H1 (cell line): ENCODE data around the gene HNRNPAB. TPM values are rescaled to one million over a fixed set of nuclear protein-coding genes. Genes with fewer than 3 reads are reported as not detected.

Source experiments
- CTCF ChIA-PET: fragments of 300-600 bp; sonication (Branson Sonifier 250); formaldehyde crosslinking; loops from one replicate; lab custom pipeline; 2021; ENCODE audit not compliant: partially characterized antibody; lab: Charles Lee
- POLR2A ChIA-PET: fragments of 300-600 bp; sonication (Branson Sonifier 250); formaldehyde crosslinking; loops from one replicate; lab custom pipeline; 2021; ENCODE audit warnings: inconsistent platforms; ENCODE audit not compliant: partially characterized antibody; lab: Charles Lee
- DNase-seq, 2 experiments: peaks; one replicate each; pipeline versions ENCODE4 v3.0.0 to v3.0.0-alpha.2; 2010 to 2022; ENCODE audit warnings: low spot score in 2 of 2, low read depth in 1 of 2, mixed read lengths in 1 of 2
- FAIRE-seq: peaks from 2 replicates; lab custom pipeline; 2011; peaks lifted over from hg19 to GRCh38; lab: Jason Lieb, UNC
- H2AFZ ChIP-seq: 2 replicates; pipeline ENCODE4 v1.8.1; 2012; ENCODE audit warnings: low read length, inconsistent platforms
- H2AK5ac ChIP-seq: 2 replicates; pipeline ENCODE4 v1.6.1; 2013; ENCODE audit warnings: low read depth, low read length
- H2BK120ac ChIP-seq: replicated peaks from 2 replicates; pipeline ENCODE3; 2013; ENCODE audit warnings: low read depth, low read length, inconsistent platforms
- H2BK12ac ChIP-seq: 2 replicates; pipeline ENCODE4 v1.6.1; 2013; ENCODE audit warnings: low read depth, low read length
- H2BK15ac ChIP-seq: 2 replicates; pipeline ENCODE4 v1.6.1; 2013; ENCODE audit warnings: low read length
- H2BK20ac ChIP-seq: 2 replicates; pipeline ENCODE4 v1.6.1; 2013; ENCODE audit warnings: low read length
- H2BK5ac ChIP-seq: 2 replicates; pipeline ENCODE4 v1.6.1; 2013; ENCODE audit warnings: low read depth, low read length
- H3K14ac ChIP-seq: 2 replicates; pipeline ENCODE4 v1.6.1; 2013; ENCODE audit warnings: inconsistent platforms; ENCODE audit not compliant: insufficient read length
- H3K18ac ChIP-seq: 2 replicates; pipeline ENCODE4 v1.6.1; 2013; ENCODE audit warnings: low read length; ENCODE audit errors: extremely low read depth
- H3K23ac ChIP-seq: 2 replicates; pipeline ENCODE4 v1.6.1; 2013; ENCODE audit warnings: inconsistent platforms; ENCODE audit not compliant: insufficient read length
- H3K23me2 ChIP-seq: 2 replicates; pipeline ENCODE4 v1.6.1; 2013; ENCODE audit warnings: low read depth, low read length
- H3K27ac ChIP-seq: 2 replicates; pipeline ENCODE4 v1.6.1; 2011; ENCODE audit warnings: low read depth, low read length, inconsistent platforms
- H3K27me3 ChIP-seq, 4 experiments: replicated peaks in 1 of 4; 1 replicate in 1 of 4; 2 replicates in 3 of 4; pipeline versions ENCODE4 v1.6.1 to v1.8.1; 2011 to 2013; ENCODE audit warnings: low read length in 3 of 4, mild to moderate bottlenecking in 3 of 4, inconsistent platforms in 2 of 4, mixed read lengths in 2 of 4, moderate library complexity in 1 of 4; ENCODE audit not compliant: control insufficient read depth in 3 of 4, insufficient read depth in 3 of 4; ENCODE audit errors: extremely low read depth in 1 of 4
- H3K36me3 ChIP-seq, 4 experiments: 2 replicates each; pipeline versions ENCODE4 v1.6.1 to v1.8.1; 2011 to 2013; ENCODE audit warnings: mild to moderate bottlenecking in 4 of 4, low read length in 3 of 4, moderate library complexity in 2 of 4, control low read depth in 1 of 4, inconsistent platforms in 1 of 4; ENCODE audit not compliant: insufficient read depth in 4 of 4, control insufficient read depth in 2 of 4
- H3K4ac ChIP-seq: replicated peaks from 2 replicates; pipeline ENCODE3; 2013; ENCODE audit warnings: low read length, low read depth, mixed read lengths, inconsistent platforms; ENCODE audit not compliant: insufficient read length
- H3K4me1 ChIP-seq, 4 experiments: replicated peaks in 1 of 4; 1 replicate in 1 of 4; 2 replicates in 3 of 4; pipeline versions ENCODE4 v1.6.1 to v1.8.1; 2011 to 2013; ENCODE audit warnings: low read length in 3 of 4, inconsistent platforms in 2 of 4, mixed read lengths in 1 of 4; ENCODE audit not compliant: insufficient read depth in 4 of 4, control insufficient read depth in 3 of 4
- H3K4me2 ChIP-seq, 2 experiments: 2 replicates each; pipeline versions ENCODE4 v1.6.1 to v1.8.1; 2011 to 2013; ENCODE audit warnings: low read depth in 2 of 2, low read length in 2 of 2, control low read depth in 1 of 2, inconsistent platforms in 1 of 2, mild to moderate bottlenecking in 1 of 2; ENCODE audit not compliant: insufficient read depth in 1 of 2
- H3K4me3 ChIP-seq, 4 experiments: fragments of 200-600, 300-600 bp in 1 of 4; sonication (generic), shearing (Covaris generic), sonication (Bioruptor Twin) in 1 of 4; 2 replicates each; pipeline versions ENCODE4 v1.5.1 to v1.8.1; 2011 to 2016; ENCODE audit warnings: low read length in 4 of 4, low read depth in 3 of 4, control low read depth in 2 of 4, inconsistent platforms in 2 of 4, mild to moderate bottlenecking in 2 of 4, mixed read lengths in 1 of 4, moderate library complexity in 1 of 4; ENCODE audit not compliant: insufficient read depth in 2 of 4; ENCODE audit errors: extremely low read depth in 1 of 4
- H3K56ac ChIP-seq: replicated peaks from 2 replicates; pipeline ENCODE3; 2013; ENCODE audit warnings: low read depth, mild to moderate bottlenecking, mixed read lengths, low read length, inconsistent platforms; ENCODE audit not compliant: insufficient read length
- H3K79me1 ChIP-seq: 2 replicates; pipeline ENCODE4 v1.6.1; 2013; ENCODE audit warnings: low read depth, low read length, control low read depth
- H3K79me2 ChIP-seq, 2 experiments: 2 replicates each; pipeline versions ENCODE4 v1.6.1 to v1.8.1; 2012 to 2013; ENCODE audit warnings: low read length in 2 of 2, mild to moderate bottlenecking in 2 of 2, inconsistent platforms in 1 of 2; ENCODE audit not compliant: insufficient read depth in 2 of 2, control insufficient read depth in 1 of 2
- H3K9ac ChIP-seq, 4 experiments: replicated peaks in 1 of 4; 1 replicate in 1 of 4; 2 replicates in 3 of 4; pipeline versions ENCODE4 v1.6.1 to v1.8.1; 2011 to 2013; ENCODE audit warnings: low read depth in 3 of 4, low read length in 3 of 4, control low read depth in 2 of 4, mild to moderate bottlenecking in 2 of 4, moderate library complexity in 2 of 4, inconsistent platforms in 1 of 4; ENCODE audit errors: extremely low read depth in 1 of 4
- H3K9me3 ChIP-seq, 2 experiments: 2 replicates each; pipeline versions ENCODE4 v1.6.1 to v1.8.1; 2012 to 2013; ENCODE audit warnings: mild to moderate bottlenecking in 2 of 2, moderate library complexity in 2 of 2, control low read depth in 1 of 2, inconsistent platforms in 1 of 2, low read depth in 1 of 2, low read length in 1 of 2, mixed read lengths in 1 of 2; ENCODE audit not compliant: insufficient read depth in 2 of 2
- H4K20me1 ChIP-seq, 2 experiments: replicated peaks in 1 of 2; 2 replicates each; pipeline versions ENCODE3 to v1.8.1; 2011 to 2013; ENCODE audit warnings: inconsistent platforms in 2 of 2, low read length in 2 of 2, mild to moderate bottlenecking in 1 of 2; ENCODE audit not compliant: insufficient read depth in 2 of 2, control insufficient read depth in 1 of 2
- H4K5ac ChIP-seq: 2 replicates; pipeline ENCODE4 v1.6.1; 2013; ENCODE audit warnings: low read length, low read depth, mixed read lengths, inconsistent platforms; ENCODE audit not compliant: insufficient read length
- H4K8ac ChIP-seq: 2 replicates; pipeline ENCODE4 v1.8.0; 2013; ENCODE audit warnings: mild to moderate bottlenecking, moderate library complexity, low read length, inconsistent platforms; ENCODE audit not compliant: insufficient read depth; ENCODE audit errors: extremely low read depth
- H4K91ac ChIP-seq: replicated peaks from 2 replicates; pipeline ENCODE3; 2013; ENCODE audit warnings: low read length, mixed read lengths, inconsistent platforms; ENCODE audit not compliant: insufficient read length
- ASH2L ChIP-seq: fragments of 200-600, 300-600 bp; sonication (generic); IDR thresholded peaks from one replicate; pipeline ENCODE4 v1.7.1; 2017; ENCODE audit warnings: low read length
- E2F6 ChIP-seq: IDR thresholded peaks from 2 replicates; pipeline ENCODE4 v1.6.1; 2012; ENCODE audit warnings: inconsistent platforms
- HDAC2 ChIP-seq, 2 experiments: fragments of 300-600 bp in 1 of 2; sonication (generic) in 1 of 2; IDR thresholded peaks; 2 replicates each; pipeline ENCODE4 v1.6.1; 2011 to 2012; ENCODE audit warnings: low read depth in 2 of 2, low read length in 2 of 2, mild to moderate bottlenecking in 2 of 2, moderate library complexity in 2 of 2, borderline replicate concordance in 1 of 2, inconsistent platforms in 1 of 2
- RBBP5 ChIP-seq: IDR thresholded peaks from 2 replicates; pipeline ENCODE4 v1.7.1; 2012; ENCODE audit warnings: low read depth, mild to moderate bottlenecking, inconsistent platforms, low read length, moderate library complexity, borderline replicate concordance
- SIN3A ChIP-seq, 2 experiments: IDR thresholded peaks in 1 of 2; conservative IDR thresholded peaks in 1 of 2; 2 replicates each; pipeline ENCODE4 v1.6.1; 2011 to 2012; ENCODE audit warnings: low read length in 2 of 2, improper control_type of control experiment in 1 of 2, low read depth in 1 of 2, mild to moderate bottlenecking in 1 of 2
- TAF1 ChIP-seq: IDR thresholded peaks from 2 replicates; pipeline ENCODE4 v1.6.1; 2011; ENCODE audit warnings: mild to moderate bottlenecking, low read depth, low read length
- TBP ChIP-seq: IDR thresholded peaks from 2 replicates; pipeline ENCODE4 v1.6.1; 2011; ENCODE audit warnings: low read depth, low read length, improper control_type of control experiment
- TEAD4 ChIP-seq: IDR thresholded peaks from 2 replicates; pipeline ENCODE4 v1.6.1; 2012; ENCODE audit warnings: low read depth, low read length, inconsistent platforms, mixed read lengths
- WGBS, 2 experiments: shearing (Covaris generic) in 1 of 2; methylation state at CpG; one replicate each; pipeline versions ENCODE4 v1.1.6 to v1.1.7; 2013 to 2015; ENCODE audit warnings: low lambda C conversion rate in 2 of 2, mixed read lengths in 2 of 2, inconsistent platforms in 1 of 2, low coverage in 1 of 2, missing lambda C conversion rate in 1 of 2; ENCODE audit not compliant: insufficient replicate concordance in 2 of 2, insufficient coverage in 1 of 2, insufficient read length in 1 of 2; ENCODE audit errors: extremely low coverage in 1 of 2, missing lambda C conversion rate in 1 of 2; 5-methylcytosine and 5-hydroxymethylcytosine counted together
- polyA plus RNA-seq, 7 experiments: library from polyadenylated mRNA; depleted of rRNA in 3 of 7; stranded (reverse) in 5 of 7; unstranded in 2 of 7; fragments of >200 nt in 5 of 7; fragments of 200-250 nt in 2 of 7; gene quantifications; 1 replicate in 5 of 7; 2 replicates in 1 of 7; 4 replicates in 1 of 7; pipeline versions ENCODE4 v1.2.1 to v1.2.3, GENCODE V29; 2011 to 2013; ENCODE audit warnings: missing spikeins in 2 of 7, mixed read lengths in 2 of 7
- total RNA-seq: library from RNA; stranded (reverse); fragmentation: NEBNext Ultra II Directional; extraction: Animal tissue kit (Norgen Biotek cat#: 25700); gene quantifications from 2 replicates; pipeline ENCODE4 v1.2.1, GENCODE V29; 2021

Gene HNRNPAB
- total and polyA plus RNA-seq, 2 of the 8 experiments (the other 6 are each of a cell fraction or from before 2014, with no cell fraction given), result 373 to 563 TPM

DNA sequence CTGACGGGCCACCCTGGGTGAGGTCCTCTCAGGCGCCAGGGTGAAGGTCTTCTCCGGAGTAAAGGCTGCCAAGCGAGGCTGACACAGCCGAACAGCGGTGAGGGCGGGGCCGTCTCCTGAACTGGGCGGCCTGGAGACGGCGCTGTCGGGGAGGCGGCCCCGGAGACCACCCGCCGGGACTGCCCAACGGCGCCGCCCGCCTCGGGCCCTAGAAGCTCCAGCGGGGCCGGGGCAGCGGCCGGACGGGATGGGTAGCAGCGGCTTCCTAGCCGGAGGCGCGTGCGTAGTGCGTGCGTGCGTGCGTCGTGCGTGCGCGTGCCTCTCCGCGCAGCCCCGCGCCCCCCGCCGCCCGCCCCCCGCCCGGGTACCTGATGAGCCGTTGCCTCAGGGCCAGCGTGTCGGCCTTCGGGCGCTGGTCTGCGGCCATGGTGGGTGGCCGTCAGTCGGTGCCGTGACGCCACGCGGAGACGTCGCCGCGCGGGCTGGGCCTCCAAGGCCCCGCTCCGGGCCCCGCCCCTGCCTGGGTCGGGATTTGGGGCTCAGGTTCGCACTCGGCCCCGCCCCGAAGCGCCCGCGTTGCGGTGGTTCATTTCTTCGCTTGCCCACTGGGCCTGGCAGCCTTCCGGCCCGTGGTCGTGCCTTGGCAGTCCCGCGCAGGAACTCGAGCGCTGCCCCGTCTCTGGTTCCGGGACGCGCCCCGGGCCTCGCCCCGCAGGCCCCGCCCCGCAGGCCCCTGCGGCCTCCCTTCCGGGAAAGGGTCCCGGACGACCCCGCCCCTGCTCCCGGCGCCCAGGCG lies 28.0 kb downstream of the HNRNPAB start, which contains the start of gene PHYKPL:
PHYKPL (minus strand) TSS at position 679 of the 796 bp plus-strand sequence; CDS start at position 427, 252 bp downstream.
- CTCF ChIA-PET, result interaction anchor here (1.0 to 2.2 kb wide), 5 partner anchors 9 to 51 kb away, joined by 3 to 8 read pairs (median 5); no protein-coding TSS in a partner anchor
- Histone ChIP-seq H3K27me3 (no peaks in the 10 kb centered on the region), H4K8ac (peak within 1 kb of the TSS; percentile 88), H3K79me1 (peaks cover 11% of the 10 kb centered on the region), H3K27ac (peak within 1 kb of the TSS; percentile 31; the same call in 1 of the 2 replicates), H2BK5ac (peak within 1 kb of the TSS; percentile 49; the same call in 1 of the 2 replicates), H2AFZ (0 out of 2 replicates have a peak within 1 kb of the TSS, but pooled peaks have one; percentile 25), H2BK120ac (no peak within 1 kb of the TSS), H3K23ac (no peak within 1 kb of the TSS), H3K23me2 (peaks cover 3% of the 10 kb centered on the region; the same call in 1 of the 2 replicates), H3K9me3 (no peaks in the 10 kb centered on the region), H3K56ac (peak within 1 kb of the TSS; percentile 32), H4K5ac (peak within 1 kb of the TSS; percentile 31), H2AK5ac (no peak within 1 kb of the TSS), H3K14ac (no peak within 1 kb of the TSS), H3K4me1 (peaks cover 0 to 17% (median 10%) of the 10 kb centered on the region in 4 experiments; a peak in 6 of 7 replicates), H3K9ac (peak within 1 kb of the TSS; percentile 36 to 74 (median 72); a peak in 6 of 7 replicates), H3K4me3 (peak within 1 kb of the TSS; percentile 52 to 72 (median 64)), H4K20me1 (peaks cover 0 to 5% of the 10 kb centered on the region in 2 experiments), H2BK15ac (0 out of 2 replicates have a peak within 1 kb of the TSS, but pooled peaks have one; percentile 46), H2BK12ac (no peak within 1 kb of the TSS), H4K91ac (peak within 1 kb of the TSS; percentile 30), H3K36me3 (peaks cover 7 to 35% (median 16%) of the 10 kb centered on the region in 4 experiments; a peak in 6 of 8 replicates), H3K4me2 (peak within 1 kb of the TSS; percentile 72 to 94), H3K4ac (peak within 1 kb of the TSS; percentile 42), H3K18ac (peak within 1 kb of the TSS; percentile 53; the same call in 1 of the 2 replicates), H3K79me2 (peaks cover 0 to 13% of the 10 kb centered on the region in 2 experiments; a peak in 2 of 4 replicates), H2BK20ac (no peak within 1 kb of the TSS)
- POLR2A ChIA-PET, result interaction anchor here (0.6 to 21.6 kb wide), 17 partner anchors 8 to 499 kb away, joined by 3 to 507 read pairs (median 4); partner anchors contain the start of genes HNRNPAB, NHP2 and ZNF354A
- FAIRE-seq (no peak), DNase-seq (peak in 1 of 2 experiments; percentile 83)
- WGBS, 2 experiments, result 2% methylated on average over 49 of the region's 102 CpGs; no CpG with 5 or more reads in 1 of the 2 experiments
- TF ChIP-seq ASH2L (peak; percentile 69), HDAC2 (IDR thresholded peaks at IDR 0.05; ENCODE audit: borderline replicate concordance in 1 of 2, low read depth in 2 of 2, low read length in 2 of 2) (0 out of 4 replicates have a peak, but pooled peaks of 1 of the 2 experiments have one; percentile 53), TAF1 (peak; percentile 49; the same call in 1 of the 2 replicates), TEAD4 (no peak), SIN3A (conservative IDR thresholded peaks at IDR 0.05 in 1 of 2, IDR thresholded peaks at IDR 0.05 in 1 of 2; ENCODE audit: low read depth in 1 of 2, low read length in 2 of 2) (peak in 1 of 2 experiments; percentile 50; a peak in 1 of 4 replicates), TBP (peak; percentile 44), RBBP5 (peak; percentile 40; the same call in 1 of the 2 replicates), E2F6 (0 out of 2 replicates have a peak, but pooled peaks have one; percentile 41)
